K562 (cell line): ENCODE data around the gene ARHGAP33. TPM values are rescaled to one million over a fixed set of nuclear protein-coding genes. Genes with fewer than 3 reads are reported as not detected.
A peak's percentile ranks its signal among the peaks of the same experiment; 100 is the strongest.

ENCODE experiments used
- GTF3C2 ChIP-seq: IDR thresholded peaks from 3 replicates; pipeline ENCODE4 v1.6.1; 2011; ENCODE audit warnings: borderline replicate concordance, mild to moderate bottlenecking, moderate library complexity; ENCODE audit not compliant: insufficient read length; ENCODE audit errors: extremely low read depth
- HDAC1 ChIP-seq, 2 experiments: fragments of 450-650 bp; IDR thresholded peaks; 2 replicates each; pipeline ENCODE4 v1.6.1; 2016 to 2017; ENCODE audit warnings: inconsistent platforms in 1 of 2, mild to moderate bottlenecking in 1 of 2, moderate library complexity in 1 of 2
- KDM2B ChIP-seq: fragments of 250-450 bp; sonication (Bioruptor Pico); IDR thresholded peaks from 2 replicates; pipeline ENCODE4 v1.8.0; 2021; ENCODE audit warnings: mild to moderate bottlenecking, moderate library complexity
- REST ChIP-seq, 2 experiments: fragments of 450-650 bp; formaldehyde crosslinking in 1 of 2; IDR thresholded peaks; 2 replicates each; pipeline versions ENCODE4 v1.4.0 to v1.6.1; 2014 to 2020; ENCODE audit warnings: mild to moderate bottlenecking in 2 of 2, borderline replicate concordance in 1 of 2, low read depth in 1 of 2
- SMAD4 ChIP-seq: fragments of 250-450 bp; sonication (Bioruptor Pico); conservative IDR thresholded peaks from 2 replicates; pipeline ENCODE4 v1.8.0; 2021; ENCODE audit warnings: inconsistent platforms, mild to moderate bottlenecking, moderate library complexity
- ZBTB5 ChIP-seq: fragments of 450-650 bp; IDR thresholded peaks from 2 replicates; pipeline ENCODE4 v1.6.1; 2017; ENCODE audit warnings: antibody characterized with exemption
- ZNF644 ChIP-seq: fragments of 200-800 bp; sonication (Bioruptor generic); IDR thresholded peaks from 2 replicates; pipeline ENCODE4 v1.6.1; 2016; ENCODE audit warnings: low read depth, missing genetic modification characterization, missing compliant biosample characterization
- polyA plus RNA-seq, 8 experiments: library from polyadenylated mRNA; depleted of rRNA in 4 of 8; stranded (reverse) in 5 of 8; unstranded in 3 of 8; fragments of >200 nt; fragmentation: Nextera tagmentation in 2 of 8; fragmentation: Illumina TruSeq in 1 of 8; extraction: Ambion mirVana in 2 of 8; extraction: Trizol in 1 of 8; gene quantifications; 2 replicates each; pipeline versions ENCODE4 v1.2.1 to v1.2.3, GENCODE V29; 2011 to 2014; ENCODE audit warnings: inconsistent platforms in 1 of 8, missing spikeins in 1 of 8
- total RNA-seq, 7 experiments: library from RNA; depleted of rRNA in 6 of 7; stranded (reverse); fragments of >200 nt in 6 of 7; fragmentation: Illumina TruSeq in 2 of 7; extraction: Trizol in 2 of 7; gene quantifications; 2 replicates each; pipeline versions ENCODE4 v1.2.1 to v1.2.3, GENCODE V29; 2011 to 2021; ENCODE audit warnings: low replicate concordance in 1 of 7

Gene ARHGAP33
- total and polyA plus RNA-seq, 9 of the 15 experiments (the other 6 are each of a cell fraction or from before 2014, with no cell fraction given): 0.06 to 26.6 (median 1.6) TPM; not detected in 1

GRCh38 chr19:35740108-35740422 lies 35.3 kb upstream of the ARHGAP33 start (continued):
- no peak for TF ChIP-seq ZNF644 (tag)
- 0 out of 2 replicates have a peak, but pooled peaks have one; percentile 16 for TF ChIP-seq SMAD4
- TF ChIP-seq KDM2B (CRISPR knock-in tag): 0 out of 2 replicates have a peak, but pooled peaks have one; percentile 86
- TF ChIP-seq ZBTB5: no peak
- no peak for TF ChIP-seq GTF3C2
- no peak for TF ChIP-seq REST (IDR thresholded peaks at IDR 0.05; ENCODE audit: borderline replicate concordance)
- TF ChIP-seq REST (CRISPR knock-in tag; IDR thresholded peaks at IDR 0.05; ENCODE audit: low read depth): peak; percentile 18; the same call in 1 of the 2 replicates
- TF ChIP-seq HDAC1 (IDR thresholded peaks at IDR 0.05): peak in 1 of 2 experiments; percentile 19; a peak in 1 of 4 replicates
